ENCODE measurements around the gene C17orf100.

The C17orf100 gene

GRCh38 chr17:6651354-6651918 lies at the start of gene C17orf100, which contains the start of gene MED31:
Gene C17orf100 (plus strand): TSS chr17:6651762. CDS start chr17:6651914, 152 bp downstream.
Gene MED31 (minus strand): TSS chr17:6651605. CDS start chr17:6651528, 77 bp downstream.
- TF ChIP-seq CTCF (IDR thresholded peaks at IDR 0.05; ENCODE audit: low read depth, low read length) = no peak
- peak; percentile 72 for DNase-seq (ENCODE audit: extremely low read depth, low read depth)

- TF ChIP-seq CTCF (IDR thresholded peaks at IDR 0.05; ENCODE audit: low read depth, low read length) = no peak
These were observed 49.4 kb upstream of the C17orf100 start for GRCh38 chr17:6602141-6602540.

GRCh38 chr17:6603744-6604325 lies 47.7 kb upstream of the C17orf100 start:
- no peak for TF ChIP-seq CTCF (IDR thresholded peaks at IDR 0.05; ENCODE audit: low read depth, low read length)
- no peak for DNase-seq (ENCODE audit: extremely low read depth, low read depth)

More at GRCh38 chr17:6602141-6602540, 49.4 kb upstream of the C17orf100 start:
- no peak for DNase-seq (ENCODE audit: extremely low read depth, low read depth)

- no peak for TF ChIP-seq CTCF (IDR thresholded peaks at IDR 0.05; ENCODE audit: low read depth, low read length)
- DNase-seq (ENCODE audit: extremely low read depth, low read depth) = no peak
These were observed 46.4 kb upstream of the C17orf100 start for GRCh38 chr17:6605142-6605541.

- TF ChIP-seq CTCF (IDR thresholded peaks at IDR 0.05; ENCODE audit: low read depth, low read length) = no peak
- DNase-seq (ENCODE audit: extremely low read depth, low read depth) = no peak
These were observed 43.2 kb upstream of the C17orf100 start for GRCh38 chr17:6608321-6608720.

- TF ChIP-seq CTCF (IDR thresholded peaks at IDR 0.05; ENCODE audit: low read depth, low read length) = no peak
- no peak for DNase-seq (ENCODE audit: extremely low read depth, low read depth)
These were observed 41.6 kb upstream of the C17orf100 start for GRCh38 chr17:6610011-6610410.

GRCh38 chr17:6611231-6611630 lies 40.3 kb upstream of the C17orf100 start:
- DNase-seq (ENCODE audit: extremely low read depth, low read depth) = no peak
- TF ChIP-seq CTCF (IDR thresholded peaks at IDR 0.05; ENCODE audit: low read depth, low read length) = no peak
